Panc1 (cell line): Measurements from ENCODE around the gene CTDP1.

Source experiments
- POLR2AphosphoS5 ChIP-seq: IDR thresholded peaks from 2 replicates; pipeline ENCODE4 v1.6.1; 2012; ENCODE audit warnings: mild to moderate bottlenecking, low read depth, low read length, moderate library complexity
- REST ChIP-seq, 2 experiments: IDR thresholded peaks; 2 replicates each; pipeline ENCODE4 v1.6.1; 2011 to 2012; ENCODE audit warnings: low read depth in 2 of 2, control low read depth in 1 of 2, low read length in 1 of 2, mild to moderate bottlenecking in 1 of 2, moderate library complexity in 1 of 2; ENCODE audit not compliant: insufficient read depth in 1 of 2
- SIN3A ChIP-seq: IDR thresholded peaks from 2 replicates; pipeline ENCODE4 v1.6.1; 2012; ENCODE audit warnings: low read depth, mild to moderate bottlenecking, low read length, moderate library complexity, borderline replicate concordance; ENCODE audit not compliant: insufficient read depth
- TF ChIP-seq, protein P1 (sequence below): fragments of 450-650 bp; IDR thresholded peaks from 2 replicates; pipeline ENCODE4 v1.5.1; 2017; ENCODE audit warnings: mild to moderate bottlenecking

- TF ChIP-seq, protein P1, sequence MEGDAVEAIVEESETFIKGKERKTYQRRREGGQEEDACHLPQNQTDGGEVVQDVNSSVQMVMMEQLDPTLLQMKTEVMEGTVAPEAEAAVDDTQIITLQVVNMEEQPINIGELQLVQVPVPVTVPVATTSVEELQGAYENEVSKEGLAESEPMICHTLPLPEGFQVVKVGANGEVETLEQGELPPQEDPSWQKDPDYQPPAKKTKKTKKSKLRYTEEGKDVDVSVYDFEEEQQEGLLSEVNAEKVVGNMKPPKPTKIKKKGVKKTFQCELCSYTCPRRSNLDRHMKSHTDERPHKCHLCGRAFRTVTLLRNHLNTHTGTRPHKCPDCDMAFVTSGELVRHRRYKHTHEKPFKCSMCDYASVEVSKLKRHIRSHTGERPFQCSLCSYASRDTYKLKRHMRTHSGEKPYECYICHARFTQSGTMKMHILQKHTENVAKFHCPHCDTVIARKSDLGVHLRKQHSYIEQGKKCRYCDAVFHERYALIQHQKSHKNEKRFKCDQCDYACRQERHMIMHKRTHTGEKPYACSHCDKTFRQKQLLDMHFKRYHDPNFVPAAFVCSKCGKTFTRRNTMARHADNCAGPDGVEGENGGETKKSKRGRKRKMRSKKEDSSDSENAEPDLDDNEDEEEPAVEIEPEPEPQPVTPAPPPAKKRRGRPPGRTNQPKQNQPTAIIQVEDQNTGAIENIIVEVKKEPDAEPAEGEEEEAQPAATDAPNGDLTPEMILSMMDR: no peak
- no peak for TF ChIP-seq REST (IDR thresholded peaks at IDR 0.05; ENCODE audit: insufficient read depth in 1 of 2, low read depth in 2 of 2, low read length in 1 of 2)
- TF ChIP-seq POLR2AphosphoS5: no peak
- TF ChIP-seq SIN3A: no peak
Observed at GRCh38 chr18:79756143-79756500, 76.5 kb downstream of the CTDP1 start.
